ENCODE measurements around the gene HEPN1. TPM values are rescaled to one million over a fixed set of nuclear protein-coding genes. Genes with fewer than 3 reads are reported as not detected.

HEPN1 gene
- total RNA-seq = not detected in 2 replicates

DNA sequence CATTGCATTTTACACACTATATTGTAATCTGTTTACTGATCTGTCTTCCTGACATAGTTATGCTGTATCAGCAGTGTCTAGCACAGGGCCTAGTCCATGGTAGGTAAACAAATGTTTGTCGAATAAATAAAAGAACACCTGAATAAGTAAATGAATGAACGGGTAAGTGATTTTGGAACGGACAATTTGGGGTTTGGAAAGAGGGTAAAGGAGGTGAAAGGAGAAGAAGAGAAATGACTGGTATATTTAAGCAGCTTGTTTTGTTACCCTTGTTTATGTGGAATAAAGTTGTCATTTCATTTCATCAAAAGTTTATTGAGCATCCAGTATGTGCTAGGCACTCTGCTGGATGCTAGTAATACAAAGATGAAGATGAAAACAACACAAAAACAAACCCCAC, at the start of gene HEPN1:
Gene HEPN1, plus strand, starts transcription at position 301 of the 400 bp plus-strand sequence.

DNA sequence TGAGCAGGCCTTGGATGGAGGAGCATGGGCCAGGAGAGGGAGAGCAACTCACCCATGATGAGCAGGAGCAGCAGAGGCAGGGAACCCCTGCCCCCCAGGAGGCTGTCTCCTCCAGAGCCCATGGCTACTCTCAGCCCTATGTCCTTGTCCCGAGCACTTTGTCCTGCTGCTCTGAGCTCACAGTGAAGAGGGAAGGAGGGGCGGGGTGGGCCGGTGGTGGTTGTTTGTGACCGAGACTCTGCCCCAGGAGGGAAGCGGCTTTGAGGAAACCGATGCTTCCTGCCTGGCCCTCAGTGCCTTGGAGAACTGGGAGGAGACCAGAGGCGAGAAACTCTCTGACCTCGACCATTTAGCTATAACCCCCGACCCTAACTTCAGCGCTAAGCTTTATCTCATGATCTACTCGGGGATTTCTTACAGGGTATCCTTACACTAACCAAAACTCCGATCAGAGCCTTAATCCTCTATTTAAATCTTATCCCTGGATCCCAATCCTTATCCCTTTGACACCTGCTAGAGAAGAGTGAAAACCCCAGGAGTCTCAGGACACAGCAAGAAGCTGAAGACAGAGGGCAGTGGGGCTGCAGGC, 21.3 kb upstream of the HEPN1 start, which contains the start of gene ROBO4:
Gene ROBO4, minus strand, starts transcription at position 192 of the 589 bp plus-strand sequence. Its CDS starts 70 bp downstream, at position 122.

DNA sequence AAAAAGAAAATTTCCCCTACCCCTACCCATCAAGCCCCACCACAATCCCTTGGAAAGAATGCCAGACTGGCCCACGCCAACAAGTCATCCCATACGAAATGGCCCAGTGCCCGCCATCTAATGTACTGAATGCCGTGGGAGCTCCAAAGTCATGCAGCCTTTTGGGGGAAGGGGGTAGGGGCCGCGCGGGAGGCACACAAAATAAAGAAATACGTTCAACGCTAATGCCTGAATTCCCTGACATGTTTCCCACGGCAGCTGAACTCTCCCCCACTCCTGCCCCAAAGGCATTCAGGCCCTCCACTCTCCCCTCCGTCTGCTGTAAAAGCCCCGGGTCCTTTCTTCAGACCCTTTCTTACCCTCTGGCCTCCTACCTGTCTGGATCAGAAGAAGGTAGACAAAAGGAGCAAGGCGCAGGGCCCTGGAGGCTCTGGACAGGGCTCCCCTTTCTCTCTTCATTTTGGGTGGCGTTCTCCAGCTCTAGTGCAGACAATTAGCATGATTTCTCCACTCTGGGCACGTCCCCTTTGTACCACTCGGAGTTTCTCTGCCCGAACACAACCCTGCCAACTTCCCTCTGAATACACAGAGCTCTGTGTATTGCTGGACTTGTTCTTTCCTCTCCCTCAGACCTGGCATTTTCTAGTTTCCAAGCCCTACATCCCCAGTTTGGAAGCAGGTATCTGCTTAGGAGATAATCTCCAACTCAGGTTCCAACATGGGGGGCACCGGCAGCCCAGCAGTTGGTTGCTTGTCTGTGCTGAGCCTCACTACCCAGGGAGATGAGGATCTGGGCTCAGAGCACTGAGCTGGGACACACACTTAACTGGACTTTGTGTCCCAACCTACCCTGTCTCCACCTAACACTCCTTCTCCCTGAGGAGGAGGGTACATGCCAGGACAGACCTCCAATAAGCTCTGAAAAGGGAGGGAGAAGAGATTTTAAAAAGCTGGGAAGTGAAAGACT, 16.8 kb downstream of the HEPN1 start, which contains the start of gene HEPACAM:
Gene HEPACAM, minus strand, starts transcription at position 500 of the 967 bp plus-strand sequence. Its CDS starts 41 bp downstream, at position 459.

GRCh38 chr11:124953753-124954589, 34.9 kb downstream of the HEPN1 start, which contains the start of gene CCDC15:
Gene CCDC15 (plus strand): TSS chr11:124954202. CDS start chr11:124954733, 531 bp downstream.

Other genes starting within 250 kb of the HEPN1 start
- gene SIAE, start 245.5 kb upstream of the HEPN1 start, total RNA-seq = 37.9 and 40.4 TPM in 2 replicates
- gene SPA17, start 245.3 kb upstream of the HEPN1 start, total RNA-seq = 1.7 and 2.1 TPM in 2 replicates
- gene NRGN, start 179.3 kb upstream of the HEPN1 start, total RNA-seq = 0.39 TPM in 1 of 2 replicates, not detected in the other
- gene VSIG2, start 167.0 kb upstream of the HEPN1 start, total RNA-seq = not detected in 2 replicates
- 8.5 and 10.4 TPM in 2 replicates for gene ESAM, start 157.0 kb upstream of the HEPN1 start, total RNA-seq
- gene MSANTD2, start 118.8 kb upstream of the HEPN1 start, total RNA-seq = 6.0 and 10.4 TPM in 2 replicates
- gene ROBO3, start 53.8 kb upstream of the HEPN1 start, total RNA-seq = 4.4 and 5.5 TPM in 2 replicates
- 3.9 and 11.8 TPM in 2 replicates for gene ROBO4, start 21.4 kb upstream of the HEPN1 start, total RNA-seq
- not detected in 2 replicates for gene HEPACAM, start 16.8 kb downstream of the HEPN1 start, total RNA-seq
- gene CCDC15, start 35.0 kb downstream of the HEPN1 start, total RNA-seq = 0.56 and 0.64 TPM in 2 replicates
- not detected in 2 replicates for gene SLC37A2, start 144.1 kb downstream of the HEPN1 start, total RNA-seq
- 18.2 and 21.4 TPM in 2 replicates for gene TMEM218, start 192.4 kb downstream of the HEPN1 start, total RNA-seq
- gene PKNOX2, start 245.5 kb downstream of the HEPN1 start, total RNA-seq = 5.8 and 6.6 TPM in 2 replicates

Data from cardiac ventricle fibroblast (primary cell).